GM12874 (cell line): ENCODE data around the gene MEX3B.

Experiments
- CTCF ChIP-seq: IDR thresholded peaks from 2 replicates; pipeline ENCODE4 v1.5.1; 2011; ENCODE audit warnings: low read depth, mild to moderate bottlenecking, control low read depth, low read length, moderate library complexity; ENCODE audit not compliant: insufficient read depth

The MEX3B gene

DNA sequence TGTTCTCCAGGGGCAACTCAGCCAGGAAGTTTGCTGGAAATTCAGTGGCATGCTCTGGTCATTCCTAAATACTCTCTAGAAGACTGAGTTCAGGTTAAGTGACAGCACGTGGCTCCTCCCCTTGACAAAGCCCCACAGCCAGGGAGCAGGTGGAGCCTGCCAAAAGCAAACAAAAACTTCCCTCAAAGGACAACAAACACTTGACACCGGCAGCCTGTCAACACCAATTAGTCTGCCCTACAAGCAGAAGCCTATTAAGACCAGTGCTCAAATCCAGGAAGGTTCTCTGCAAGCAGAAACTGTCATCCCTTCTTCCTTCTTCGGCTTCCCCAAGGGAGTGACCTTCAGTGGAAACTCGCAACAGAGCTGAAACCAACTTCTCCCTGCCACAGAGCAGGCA lies 5.0 kb downstream of the MEX3B start:
- no peak for TF ChIP-seq CTCF

GRCh38 chr15:82040390-82040789 lies 5.4 kb downstream of the MEX3B start:
- no peak for TF ChIP-seq CTCF

DNA sequence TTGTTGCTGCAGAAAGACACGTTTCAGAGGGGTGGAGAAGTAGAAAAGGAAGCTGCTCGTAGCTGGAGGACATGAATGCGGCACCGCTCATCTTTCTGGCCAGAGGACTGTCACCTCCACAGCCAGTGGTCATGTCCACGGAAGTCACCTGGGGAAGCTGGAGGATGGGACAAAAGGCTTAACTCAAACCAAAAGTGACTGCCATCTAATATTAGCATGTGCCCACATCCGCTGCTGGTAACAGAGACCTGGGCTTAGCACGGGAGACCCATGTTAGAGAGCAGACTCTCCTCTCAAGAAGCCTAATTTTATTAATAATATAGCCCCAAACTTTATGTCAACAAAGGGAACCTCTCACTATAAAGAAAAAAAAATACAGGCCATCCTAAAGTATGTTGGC lies 5.9 kb downstream of the MEX3B start:
- no peak for TF ChIP-seq CTCF

DNA sequence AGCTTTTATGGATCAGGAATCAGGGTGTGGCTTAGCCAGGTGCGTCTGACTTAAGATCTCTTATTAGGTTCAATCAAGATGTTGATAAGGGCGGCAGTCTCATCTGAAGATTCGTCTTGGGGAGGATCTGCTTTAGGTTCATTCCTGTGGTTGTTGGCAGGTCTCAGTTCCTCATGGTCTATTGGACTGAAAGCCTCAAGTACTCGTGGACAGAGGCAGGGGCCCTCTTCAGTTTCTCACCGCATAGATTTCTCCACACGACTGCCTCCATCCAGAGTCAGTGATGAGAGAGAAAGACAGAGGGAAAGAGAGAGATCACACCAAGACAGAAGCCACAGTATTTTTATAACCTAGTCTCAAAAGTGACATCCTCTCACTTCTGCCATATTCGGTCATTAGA lies 9.4 kb downstream of the MEX3B start:
- TF ChIP-seq CTCF = no peak

GRCh38 chr15:82031871-82032270 lies 13.9 kb downstream of the MEX3B start:
- no peak for TF ChIP-seq CTCF

- TF ChIP-seq CTCF = no peak
Observed at GRCh38 chr15:82030176-82030575, 15.6 kb downstream of the MEX3B start.

DNA sequence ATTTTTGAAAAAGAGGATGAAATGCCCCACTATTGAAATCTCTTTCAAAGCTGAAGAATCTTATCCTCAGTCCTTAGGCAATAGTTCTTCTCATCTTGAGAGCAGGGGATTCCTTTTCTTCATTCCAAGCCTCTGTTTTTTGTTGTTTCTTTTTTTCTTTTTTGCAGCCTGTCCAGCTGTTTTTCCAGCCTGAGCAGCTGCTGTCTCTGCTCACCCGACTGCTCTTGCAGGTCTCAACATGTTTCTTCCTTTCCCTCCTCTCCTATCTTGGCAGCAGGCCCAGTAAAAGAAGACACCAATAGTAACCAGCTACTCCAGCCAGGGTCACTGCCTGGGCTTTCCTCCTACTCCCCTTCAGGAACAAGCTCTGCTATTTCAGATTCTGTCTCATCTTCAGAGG lies 23.8 kb downstream of the MEX3B start:
- no peak for TF ChIP-seq CTCF

DNA sequence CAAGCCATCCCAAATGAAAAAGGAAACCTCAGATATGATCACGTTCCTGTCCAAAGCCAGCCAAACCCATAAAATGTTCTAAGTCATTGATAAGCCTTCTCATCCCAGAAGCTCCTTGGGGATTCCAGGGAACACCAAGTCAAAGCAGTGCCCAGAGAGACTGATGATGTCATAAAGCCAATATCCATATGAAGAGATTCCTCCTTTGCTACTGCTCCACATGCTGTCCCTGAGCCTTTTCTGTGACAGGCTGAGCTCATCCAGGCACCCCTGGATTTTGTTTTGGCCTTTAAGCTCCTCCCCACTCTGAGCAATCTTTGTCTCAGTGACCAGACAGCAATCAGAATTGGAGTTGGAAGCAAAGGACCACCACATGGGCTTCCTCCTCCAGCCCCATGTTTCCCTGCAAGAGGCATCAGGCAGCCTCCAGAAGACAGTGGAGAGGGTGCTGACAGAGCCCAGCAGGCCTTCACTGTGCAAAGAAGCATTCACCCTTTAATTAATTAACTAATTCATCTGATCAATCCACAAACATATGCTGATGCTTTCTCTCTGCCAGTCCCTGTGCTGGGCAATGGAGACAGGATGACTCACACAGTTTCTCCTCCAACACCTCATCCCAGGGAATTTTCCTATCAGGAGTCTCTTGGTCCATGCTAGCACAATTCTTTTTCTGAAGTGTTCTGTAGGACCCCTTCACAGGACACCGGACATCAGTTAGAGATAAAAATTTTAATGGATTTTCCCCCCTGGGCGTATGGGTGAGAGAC lies 25.0 kb downstream of the MEX3B start:
- no peak for TF ChIP-seq CTCF
